ENCODE results near the gene LCN2.
A peak's percentile ranks its signal among the peaks of the same experiment; 100 is the strongest.

LCN2 gene

DNA sequence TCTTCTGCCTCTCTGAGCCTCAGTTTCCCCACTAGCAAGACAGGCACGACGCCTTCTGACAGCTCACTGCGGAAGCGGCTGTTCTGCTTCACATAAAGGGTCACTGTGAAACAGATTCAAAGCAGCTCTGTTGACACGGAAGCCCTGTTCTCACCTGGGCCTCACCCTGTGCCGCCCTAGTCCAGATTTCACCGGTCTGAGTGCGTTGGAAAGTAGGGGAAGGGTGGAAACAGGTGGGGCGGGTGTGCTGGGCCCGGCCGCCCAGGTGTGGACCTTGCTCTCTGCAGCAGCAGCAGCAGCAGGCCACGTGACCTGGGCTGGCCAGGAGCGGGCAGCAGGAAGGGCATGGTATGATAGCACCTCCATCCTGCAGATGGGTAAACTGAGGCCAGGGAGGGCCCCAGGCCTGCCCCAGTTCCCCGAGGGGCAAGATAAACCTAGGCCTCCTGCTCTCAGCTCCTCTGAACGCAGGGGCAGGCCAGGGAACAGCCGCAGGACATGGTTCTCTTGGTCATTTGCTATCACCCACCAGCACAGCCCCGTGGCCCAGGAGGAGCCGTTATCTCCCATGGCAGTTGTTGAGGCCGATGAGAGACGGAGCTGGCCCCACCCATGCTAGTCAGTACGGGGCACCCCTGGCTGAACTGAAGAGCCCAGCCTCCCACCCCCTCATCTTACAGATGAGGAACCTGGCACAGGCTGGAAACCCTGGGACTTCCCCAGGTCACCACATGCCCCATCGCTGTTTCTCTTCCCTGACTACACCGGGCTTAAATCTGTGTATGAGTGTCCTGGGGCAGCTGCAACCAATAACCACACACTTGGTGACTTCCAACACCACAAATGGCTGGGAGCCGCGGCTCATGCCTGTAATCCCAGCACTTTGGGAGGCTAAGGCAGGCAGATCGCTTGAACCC, 33.8 kb upstream of the LCN2 start:
- no peak for DNase-seq

DNA sequence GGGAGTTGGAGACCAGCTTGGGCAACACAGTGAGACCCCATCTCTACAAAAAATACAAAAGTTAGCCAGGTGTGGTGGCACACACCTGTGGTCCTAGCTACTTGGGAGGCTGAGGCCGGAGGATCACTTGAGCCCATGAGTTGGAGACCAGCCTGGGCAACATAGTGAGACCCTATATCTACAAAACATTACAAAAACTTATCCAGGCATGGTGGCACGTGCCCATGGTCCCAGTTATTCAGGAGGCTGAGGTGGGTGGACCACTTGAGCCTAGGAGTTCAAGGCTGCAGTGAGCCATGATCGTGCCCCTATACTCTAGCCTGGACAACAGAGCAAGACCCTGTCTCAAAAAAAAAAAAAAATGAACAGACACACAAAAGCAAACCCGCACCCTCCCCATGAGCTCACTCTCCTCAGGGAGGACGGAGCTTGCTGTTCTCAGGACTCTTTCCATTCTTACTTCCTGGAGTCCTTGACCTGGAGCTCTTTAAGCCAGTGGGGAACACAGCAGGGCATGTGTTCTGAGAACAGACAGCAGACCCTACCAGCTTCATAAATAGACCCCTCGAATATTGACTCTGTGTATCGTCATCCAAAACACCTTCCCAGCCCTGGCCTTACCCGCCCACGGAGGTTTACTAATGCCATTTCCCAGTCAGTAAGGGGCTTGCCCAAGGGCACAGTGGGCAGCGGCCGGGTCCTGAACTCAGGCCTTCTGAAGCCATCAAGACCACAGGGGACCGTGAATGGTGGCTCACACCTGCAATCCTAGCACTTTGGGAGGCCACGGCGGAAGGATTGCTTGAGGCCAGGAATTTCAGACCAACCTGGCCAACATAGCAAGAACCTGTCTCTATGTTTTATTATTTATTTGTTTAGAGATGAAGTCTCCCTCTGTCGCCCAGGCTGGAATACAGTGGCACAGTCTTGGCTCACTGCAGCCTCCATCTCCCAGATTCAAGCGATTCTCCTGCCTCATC, 32.9 kb upstream of the LCN2 start:
- DNase-seq = no peak

GRCh38 chr9:128117613-128118471, 31.4 kb upstream of the LCN2 start:
- peak; percentile 89 to 97 (median 90) for DNase-seq

DNA sequence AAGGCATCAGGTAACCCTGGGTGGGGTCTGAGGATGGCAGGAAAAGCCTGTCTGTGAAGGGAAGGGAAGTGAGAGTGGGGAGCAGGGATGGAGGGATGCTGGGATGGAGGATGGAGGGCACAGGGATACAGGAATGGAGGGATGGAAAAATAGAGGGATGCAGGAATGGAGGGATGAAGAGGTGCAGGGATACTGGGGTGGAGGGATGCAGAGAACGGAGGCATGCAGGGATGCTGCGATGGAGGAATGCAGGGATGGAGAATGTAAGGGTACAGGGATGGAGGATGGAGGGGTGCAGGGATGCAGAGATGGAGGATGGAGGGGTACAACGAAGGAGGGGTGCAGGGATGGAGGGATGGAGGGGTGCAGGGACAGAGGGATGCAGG, 30.8 kb upstream of the LCN2 start:
- no peak for DNase-seq

DNA sequence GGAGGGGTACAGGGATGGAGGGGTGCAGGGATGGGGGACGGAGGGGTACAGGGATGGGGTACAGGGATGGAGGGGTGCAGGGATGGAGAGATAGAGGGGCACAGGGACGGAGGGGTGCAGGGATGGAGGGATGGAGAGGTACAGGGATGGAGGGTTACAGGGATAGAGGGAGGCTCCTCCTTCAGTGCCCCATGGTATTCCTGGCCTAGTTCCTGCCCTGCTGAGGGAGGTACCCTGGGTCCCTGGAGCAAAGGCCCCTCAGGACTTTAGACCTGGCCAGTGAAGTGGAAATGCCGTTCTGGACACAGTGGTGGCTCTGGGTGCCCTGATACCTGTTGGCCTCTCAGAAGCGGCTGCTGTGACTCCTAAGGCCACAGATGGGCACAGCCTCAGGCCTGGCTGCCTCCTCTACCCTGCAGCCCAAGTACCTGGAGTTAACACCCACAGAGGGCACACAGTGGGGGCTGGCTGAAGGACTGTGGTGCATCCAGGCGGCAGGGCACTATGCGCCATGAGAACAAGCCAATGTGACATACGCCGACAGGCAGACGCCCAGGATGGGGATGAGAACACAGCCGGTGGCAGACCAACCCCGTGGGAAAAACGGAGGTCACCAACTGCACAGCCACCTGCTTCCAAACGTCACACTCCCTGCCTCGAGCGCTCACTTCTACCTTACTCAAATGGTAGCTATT, 30.1 kb upstream of the LCN2 start:
- no peak for DNase-seq

GRCh38 chr9:128120061-128120740, 29.1 kb upstream of the LCN2 start:
- DNase-seq = no peak

DNA sequence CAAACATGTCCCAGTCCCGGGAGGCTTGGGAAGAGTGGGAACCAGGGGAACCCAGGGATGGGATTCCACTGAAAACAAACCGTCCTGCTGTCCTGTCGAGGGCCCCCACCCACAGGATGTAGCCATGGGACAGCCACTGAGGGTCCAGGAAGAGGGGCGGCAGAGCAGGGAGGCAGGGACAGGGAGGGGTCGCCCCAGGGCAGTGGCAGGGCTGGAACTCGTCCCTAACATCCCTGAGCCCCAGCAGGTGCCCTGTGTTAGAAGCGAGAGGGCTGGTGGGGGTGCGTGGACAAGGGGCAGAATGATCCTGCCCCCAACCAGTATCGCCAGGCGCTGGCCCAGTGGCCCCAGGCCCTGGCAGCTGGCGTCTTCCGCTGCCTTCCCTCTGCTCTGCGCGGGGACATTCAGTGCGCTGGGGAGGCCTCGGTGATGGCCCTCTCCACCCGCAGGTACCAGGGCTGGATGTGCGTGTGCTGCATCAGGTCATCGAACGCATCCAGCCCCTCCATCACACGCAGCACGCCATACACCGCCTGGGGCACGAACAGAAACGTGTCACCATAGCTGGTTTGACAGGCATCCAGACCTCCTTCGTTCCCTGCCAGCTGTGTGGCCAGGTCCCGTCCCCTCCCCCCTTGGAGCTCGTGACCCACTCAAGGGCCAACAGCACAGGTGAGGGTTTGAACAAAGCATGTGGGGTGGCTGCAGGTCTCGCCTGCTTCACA, 28.4 kb upstream of the LCN2 start:
- DNase-seq = no peak

GRCh38 chr9:128121466-128121810, 27.8 kb upstream of the LCN2 start:
- DNase-seq = no peak

- no peak for DNase-seq
Observed at GRCh38 chr9:128121924-128122808, 27.1 kb upstream of the LCN2 start.

GRCh38 chr9:128122809-128123175, 26.5 kb upstream of the LCN2 start:
- no peak for DNase-seq

DNA sequence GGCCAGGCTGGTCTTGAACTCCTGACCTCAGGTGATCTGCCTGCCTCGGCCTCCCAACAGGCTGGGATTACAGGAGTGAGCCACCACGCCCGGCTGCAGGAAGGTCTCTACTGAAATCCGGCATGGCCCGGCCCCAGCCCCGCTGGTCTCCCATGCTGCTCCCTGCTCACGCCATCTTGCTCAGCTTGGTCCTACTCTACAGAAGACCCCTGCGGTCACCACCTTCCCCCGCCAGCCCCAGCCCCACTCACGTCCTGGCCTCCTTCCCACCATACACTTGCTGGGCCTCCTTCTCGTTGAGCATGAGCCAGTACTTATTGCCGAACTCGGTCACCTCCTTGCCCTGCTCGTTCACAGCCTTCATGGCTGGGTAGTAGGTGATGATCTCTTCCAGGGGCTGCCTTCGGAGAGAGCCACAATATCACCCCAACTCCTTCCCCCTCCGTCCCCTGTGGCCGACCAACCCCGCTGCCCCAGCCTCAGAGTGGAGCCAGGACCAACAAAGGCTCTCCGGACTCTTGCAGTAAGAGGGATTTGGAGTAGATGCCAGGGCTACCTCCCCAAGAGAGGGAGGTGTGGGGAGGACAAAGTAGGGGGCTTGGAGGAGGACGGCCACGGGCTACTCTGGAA, 25.7 kb upstream of the LCN2 start:
- DNase-seq = no peak

GRCh38 chr9:128124451-128124850, 24.8 kb upstream of the LCN2 start:
- no peak for DNase-seq

DNA sequence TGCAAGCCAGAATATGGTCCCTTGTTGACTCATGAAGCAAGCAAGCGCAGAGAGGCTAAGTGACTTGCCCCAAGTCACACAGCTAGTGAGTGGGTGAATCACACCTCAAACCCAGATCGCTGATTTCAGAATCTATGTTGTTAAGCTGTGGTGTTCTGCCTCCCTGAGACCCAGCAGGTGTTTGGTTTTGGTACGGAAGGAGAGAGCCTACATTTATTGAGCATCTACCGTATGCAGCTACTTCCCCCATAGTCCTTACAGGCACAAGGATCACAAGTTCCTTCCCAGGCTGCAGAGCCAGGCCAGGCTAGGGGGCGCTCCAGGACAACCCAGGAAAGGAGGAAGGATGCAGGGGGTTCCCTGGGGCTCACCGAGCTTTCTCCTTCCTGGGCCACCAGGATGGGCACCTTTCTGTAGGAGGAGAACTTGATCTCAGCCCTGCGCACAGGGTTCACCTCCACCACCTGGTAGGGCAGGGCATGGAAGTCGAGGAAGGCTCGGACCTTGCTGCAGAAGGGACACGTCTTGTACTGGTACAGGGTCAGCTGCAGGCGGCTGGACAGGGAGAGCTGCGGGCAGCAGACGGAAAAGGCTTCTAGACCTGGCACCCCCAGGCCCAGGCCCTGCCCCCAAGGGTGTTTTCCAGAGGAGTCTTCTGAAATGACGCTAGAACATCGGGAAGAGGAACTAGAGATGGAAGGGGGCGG, 24.2 kb upstream of the LCN2 start:
- peak in 3 of 5 donors; percentile 28 to 34 (median 30) for DNase-seq

GRCh38 chr9:128125580-128126354, 23.5 kb upstream of the LCN2 start:
- no peak for DNase-seq

DNA sequence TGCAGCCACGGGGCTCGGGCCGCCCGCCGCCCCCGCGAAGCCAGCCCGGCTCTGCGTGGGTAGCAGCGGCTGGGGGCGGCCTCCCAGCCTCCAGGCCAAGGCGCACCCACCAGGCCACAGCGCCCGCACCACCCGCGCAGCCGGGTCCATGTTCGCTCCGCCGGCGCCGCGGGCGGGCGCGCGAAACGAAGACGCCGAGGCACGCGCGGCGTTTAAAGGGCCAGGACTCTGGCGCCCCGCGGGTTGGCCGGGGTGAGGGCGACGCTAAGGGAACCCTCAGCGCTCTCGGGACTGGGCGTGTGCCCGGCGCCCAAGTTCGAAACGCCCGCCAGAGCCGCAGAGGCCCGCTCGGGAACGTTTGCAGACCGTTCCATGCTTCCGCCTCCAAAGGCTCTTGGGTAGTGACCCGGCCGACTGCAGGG, 21.7 kb upstream of the LCN2 start, which contains the start of gene PTGES2:
Gene PTGES2 (minus strand): TSS at position 162 of the 422 bp plus-strand sequence. CDS start 12 bp downstream, at position 150.
- DNase-seq = peak; percentile 65 to 85 (median 74)

- DNase-seq = peak; percentile 75 to 93 (median 80)
Observed at GRCh38 chr9:128127990-128128835, 21.0 kb upstream of the LCN2 start.
